Ishikawa (cell line): ENCODE measurements around the gene HOXA2.

ENCODE experiments used
- CEBPB ChIP-seq: IDR thresholded peaks from 2 replicates; pipeline ENCODE4 v1.6.1; 2012
- CREB1 ChIP-seq: IDR thresholded peaks from 2 replicates; pipeline ENCODE4 v1.6.1; 2012; ENCODE audit warnings: low read depth
- EGR1 ChIP-seq: IDR thresholded peaks from 2 replicates; pipeline ENCODE4 v1.6.1; 2012
- EP300 ChIP-seq: IDR thresholded peaks from 2 replicates; pipeline ENCODE4 v1.6.1; 2012; ENCODE audit warnings: borderline replicate concordance
- FOXM1 ChIP-seq: IDR thresholded peaks from 2 replicates; pipeline ENCODE4 v1.6.1; 2012; ENCODE audit warnings: low read depth, borderline replicate concordance
- MAX ChIP-seq: IDR thresholded peaks from 2 replicates; pipeline ENCODE4 v1.6.1; 2012
- NFIC ChIP-seq: IDR thresholded peaks from 2 replicates; pipeline ENCODE4 v1.6.1; 2012
- RAD21 ChIP-seq: IDR thresholded peaks from 2 replicates; pipeline ENCODE4 v1.6.1; 2012; ENCODE audit warnings: low read depth
- REST ChIP-seq: IDR thresholded peaks from 2 replicates; pipeline ENCODE4 v1.6.1; 2012; ENCODE audit warnings: low read depth, mild to moderate bottlenecking
- TAF1 ChIP-seq: IDR thresholded peaks from 2 replicates; pipeline ENCODE4 v1.6.1; 2012; ENCODE audit warnings: low read depth, mild to moderate bottlenecking
- TCF12 ChIP-seq: IDR thresholded peaks from 2 replicates; pipeline ENCODE4 v1.6.1; 2012; ENCODE audit warnings: low read depth
- USF1 ChIP-seq: IDR thresholded peaks from 2 replicates; pipeline ENCODE4 v1.6.1; 2012
- YY1 ChIP-seq: IDR thresholded peaks from 2 replicates; pipeline ENCODE4 v1.6.1; 2012; ENCODE audit warnings: low read depth
- ZBTB7A ChIP-seq: IDR thresholded peaks from 2 replicates; pipeline ENCODE4 v1.6.1; 2012; ENCODE audit warnings: low read depth

Gene HOXA2

GRCh38 chr7:27114881-27115220 lies 12.4 kb upstream of the HOXA2 start:
- TF ChIP-seq EP300 (no peak), MAX (no peak), TAF1 (no peak)

- TF ChIP-seq NFIC (no peak), MAX (no peak), FOXM1 (no peak), TCF12 (no peak), EGR1 (no peak), ZBTB7A (no peak), CEBPB (no peak), EP300 (no peak), REST (no peak), CREB1 (no peak)
These were observed 11.7 kb upstream of the HOXA2 start for GRCh38 chr7:27113991-27114769.

GRCh38 chr7:27112955-27113949 lies 10.8 kb upstream of the HOXA2 start:
- TF ChIP-seq YY1 (no peak), REST (no peak), RAD21 (no peak), NFIC (no peak), FOXM1 (no peak)

GRCh38 chr7:27112361-27112760 lies 9.9 kb upstream of the HOXA2 start:
- TF ChIP-seq NFIC (no peak), USF1 (no peak), RAD21 (no peak), CEBPB (no peak), ZBTB7A (no peak), REST (no peak), EGR1 (no peak), FOXM1 (no peak), TCF12 (no peak), CREB1 (no peak)

- TF ChIP-seq MAX (no peak), TCF12 (no peak), EGR1 (no peak), RAD21 (no peak), ZBTB7A (no peak), USF1 (no peak), CREB1 (no peak), TAF1 (no peak), EP300 (no peak), FOXM1 (no peak), REST (no peak)
These were observed 9.3 kb upstream of the HOXA2 start for GRCh38 chr7:27111751-27112277.
